NCI-H82 (cell line): ENCODE results near the gene PDGFRB.

ENCODE experiments used
- DNase-seq: peaks from one replicate; lab custom pipeline; 2025; lab: John Stamatoyannopoulos, UW

PDGFRB gene

GRCh38 chr5:150082374-150082773 lies 73.3 kb downstream of the PDGFRB start:
- DNase-seq, result no peak

- DNase-seq, result no peak
These were observed 73.9 kb downstream of the PDGFRB start for GRCh38 chr5:150081541-150082283.

- no peak for DNase-seq
These were observed 74.8 kb downstream of the PDGFRB start for GRCh38 chr5:150080696-150081435.

DNA sequence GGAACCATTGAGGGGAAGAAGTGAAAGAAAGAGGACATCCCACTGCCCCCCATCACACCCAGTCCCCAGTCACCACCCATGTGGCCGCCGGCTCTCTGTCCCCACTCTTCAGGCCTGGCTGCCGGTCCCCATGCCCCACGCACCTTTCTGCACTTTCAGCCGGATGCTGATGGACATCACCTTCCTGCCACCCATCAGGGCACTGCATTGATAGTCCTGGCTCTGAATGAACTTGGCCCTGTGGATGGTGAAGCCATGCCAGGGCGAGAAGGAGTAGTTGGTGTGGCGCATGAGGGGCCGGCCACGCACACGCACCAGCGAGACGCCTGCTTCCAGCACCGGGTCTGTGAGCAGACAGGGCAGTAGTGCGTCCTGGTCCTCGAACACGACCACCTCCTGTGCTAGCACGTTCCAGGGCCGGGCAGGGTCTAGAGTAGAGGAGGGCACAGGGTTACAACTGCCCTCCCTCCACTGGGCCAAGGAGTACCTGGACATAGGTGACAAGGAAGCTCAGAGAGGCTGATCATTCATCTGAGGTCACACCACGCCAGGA lies 75.7 kb downstream of the PDGFRB start:
- no peak for DNase-seq

DNA sequence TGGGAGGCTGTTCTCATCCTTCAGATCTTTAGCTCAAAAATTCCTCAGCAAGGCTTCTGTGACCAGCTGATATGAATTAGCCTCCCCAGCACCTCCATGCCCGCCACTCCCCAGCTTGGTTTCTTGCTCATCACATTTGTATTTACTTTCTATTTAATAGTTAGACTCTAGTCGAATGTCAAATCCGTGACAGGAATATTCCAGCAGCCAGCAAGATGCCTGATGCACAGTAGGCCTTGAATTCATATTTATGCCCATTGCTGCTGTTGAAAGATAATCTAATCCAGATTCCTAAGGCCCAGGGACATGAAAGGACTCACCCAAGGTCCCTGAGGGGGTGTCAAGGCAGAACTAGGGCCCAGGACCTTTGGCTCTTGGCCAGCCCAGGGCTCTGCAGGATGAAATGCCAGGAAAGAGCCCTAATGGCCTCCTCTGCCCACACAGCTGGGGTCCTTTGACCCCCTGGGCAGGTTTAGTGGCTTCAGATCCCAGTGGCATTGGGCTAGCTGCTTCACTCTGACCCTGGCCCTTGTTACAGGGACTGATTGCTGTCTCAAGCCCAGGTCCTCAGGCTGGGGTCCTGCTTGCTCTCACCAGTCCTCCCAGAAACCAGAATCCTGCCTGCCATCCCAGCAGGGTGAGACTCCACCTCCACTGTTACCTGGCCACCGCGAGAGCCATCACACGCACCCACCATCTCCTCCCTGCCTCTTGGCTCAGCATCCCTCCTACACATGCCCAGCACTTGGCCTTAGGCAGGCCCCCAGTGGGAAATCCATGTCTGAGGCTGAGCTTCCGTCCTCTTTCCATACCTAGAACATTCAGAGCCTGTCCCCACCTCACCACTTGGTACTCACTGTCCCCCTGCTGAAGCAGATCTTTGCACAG lies 76.6 kb downstream of the PDGFRB start:
- DNase-seq, result no peak

DNA sequence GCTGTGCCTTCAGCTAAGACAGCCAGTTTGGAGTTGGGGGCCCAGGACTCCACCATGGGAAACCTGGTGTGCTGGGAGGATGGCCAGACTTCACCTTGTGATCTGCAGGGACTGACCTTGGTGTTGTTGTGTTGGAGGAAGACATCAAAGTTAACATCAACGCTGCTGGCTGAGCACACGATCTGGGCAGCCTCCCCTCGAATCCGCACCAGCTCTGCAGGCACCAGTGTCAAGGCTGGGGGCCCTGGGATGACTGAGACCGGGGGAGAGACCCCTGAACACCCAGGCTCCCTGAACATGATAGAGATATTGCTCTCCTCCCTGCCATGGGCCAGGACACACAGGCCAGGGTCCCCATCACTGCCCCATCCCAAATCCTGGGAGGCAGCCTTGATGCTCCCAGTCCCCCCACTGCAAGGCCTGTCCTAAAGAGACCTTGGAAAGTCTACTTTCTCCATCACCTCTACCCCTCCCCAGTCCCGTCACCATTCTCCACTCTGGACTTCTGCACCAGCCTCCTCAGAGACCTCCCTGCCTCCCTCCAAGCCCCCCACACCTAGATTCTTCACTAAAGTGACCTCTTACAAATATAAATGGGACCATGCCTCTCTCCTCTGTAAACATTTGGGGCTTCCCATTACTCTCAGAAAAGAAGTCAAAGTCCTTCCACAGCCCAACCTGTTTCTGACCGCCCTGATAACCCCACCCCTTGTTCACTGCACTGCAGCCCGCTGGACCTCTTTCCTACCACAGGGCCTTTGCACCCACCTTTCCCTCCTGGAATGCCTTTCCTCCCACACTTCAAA lies 77.4 kb downstream of the PDGFRB start:
- no peak for DNase-seq

GRCh38 chr5:150077060-150077459 lies 78.6 kb downstream of the PDGFRB start:
- no peak for DNase-seq

DNA sequence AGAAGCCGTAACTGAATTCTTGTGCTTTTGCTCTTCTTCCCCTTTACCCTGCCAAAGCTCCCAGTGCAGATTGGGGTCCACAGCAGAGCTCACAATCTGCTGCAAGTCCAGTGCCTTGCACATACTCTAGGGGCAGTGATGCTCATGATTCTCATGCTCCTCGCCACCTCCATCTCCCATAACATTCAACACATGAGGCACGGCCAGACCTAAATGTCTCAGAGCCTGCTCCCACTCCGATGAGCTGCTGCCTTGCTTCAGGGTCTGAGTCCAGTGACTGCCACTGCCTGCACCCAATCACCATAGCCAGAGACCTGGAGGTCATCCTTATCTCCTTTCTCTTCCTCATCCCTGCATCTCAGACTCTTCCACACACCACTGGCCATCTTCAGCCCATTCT lies 79.8 kb downstream of the PDGFRB start:
- peak; percentile 6 for DNase-seq

GRCh38 chr5:150075233-150075632 lies 80.4 kb downstream of the PDGFRB start:
- DNase-seq, result no peak

DNA sequence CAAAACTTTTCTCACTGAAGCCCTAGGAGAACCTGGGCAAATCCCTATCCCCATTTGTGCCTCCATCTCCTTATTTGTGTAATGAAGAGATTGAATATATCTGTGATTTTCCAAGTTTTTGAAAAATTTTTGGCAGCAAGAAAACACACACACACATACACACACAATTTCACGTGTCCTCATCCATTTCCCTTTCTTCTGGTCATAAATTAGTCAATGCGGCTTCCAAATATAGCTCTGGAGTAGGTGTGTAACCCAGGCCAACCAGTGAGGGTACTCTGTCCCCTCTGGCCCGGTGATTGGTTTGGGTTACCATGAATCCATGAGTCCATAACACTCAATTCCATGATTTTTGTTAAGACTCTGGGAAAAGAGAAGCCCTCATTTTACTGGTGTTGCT lies 82.0 kb downstream of the PDGFRB start:
- no peak for DNase-seq

DNA sequence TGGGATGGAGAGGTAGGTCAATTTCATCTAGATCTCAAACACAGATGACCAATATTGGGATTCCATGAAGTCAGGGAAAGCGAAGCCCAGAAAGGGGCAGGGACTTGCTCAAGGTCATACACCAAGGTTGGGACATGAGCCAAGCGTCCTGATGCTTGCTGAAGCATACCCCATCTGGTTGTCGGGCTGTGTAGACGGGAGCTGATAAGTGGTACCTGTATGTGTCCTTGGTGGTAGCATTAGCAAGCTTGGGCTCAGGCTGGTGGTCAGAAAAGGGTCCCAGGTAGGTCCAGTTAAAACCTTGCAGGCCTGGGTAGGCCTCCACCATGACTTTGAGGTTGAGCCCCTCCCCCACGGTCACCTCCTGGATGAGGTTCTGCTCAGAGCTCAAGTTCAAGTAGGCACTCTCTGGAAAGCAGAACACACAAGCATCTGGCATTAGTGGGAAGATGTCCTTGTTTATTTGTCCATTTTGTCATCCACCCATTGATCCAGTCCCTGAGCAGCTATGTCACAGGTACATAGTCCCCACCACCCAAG lies 82.5 kb downstream of the PDGFRB start:
- no peak for DNase-seq

GRCh38 chr5:150070821-150071220 lies 84.8 kb downstream of the PDGFRB start:
- DNase-seq, result no peak

GRCh38 chr5:150069672-150070627 lies 85.7 kb downstream of the PDGFRB start:
- no peak for DNase-seq

DNA sequence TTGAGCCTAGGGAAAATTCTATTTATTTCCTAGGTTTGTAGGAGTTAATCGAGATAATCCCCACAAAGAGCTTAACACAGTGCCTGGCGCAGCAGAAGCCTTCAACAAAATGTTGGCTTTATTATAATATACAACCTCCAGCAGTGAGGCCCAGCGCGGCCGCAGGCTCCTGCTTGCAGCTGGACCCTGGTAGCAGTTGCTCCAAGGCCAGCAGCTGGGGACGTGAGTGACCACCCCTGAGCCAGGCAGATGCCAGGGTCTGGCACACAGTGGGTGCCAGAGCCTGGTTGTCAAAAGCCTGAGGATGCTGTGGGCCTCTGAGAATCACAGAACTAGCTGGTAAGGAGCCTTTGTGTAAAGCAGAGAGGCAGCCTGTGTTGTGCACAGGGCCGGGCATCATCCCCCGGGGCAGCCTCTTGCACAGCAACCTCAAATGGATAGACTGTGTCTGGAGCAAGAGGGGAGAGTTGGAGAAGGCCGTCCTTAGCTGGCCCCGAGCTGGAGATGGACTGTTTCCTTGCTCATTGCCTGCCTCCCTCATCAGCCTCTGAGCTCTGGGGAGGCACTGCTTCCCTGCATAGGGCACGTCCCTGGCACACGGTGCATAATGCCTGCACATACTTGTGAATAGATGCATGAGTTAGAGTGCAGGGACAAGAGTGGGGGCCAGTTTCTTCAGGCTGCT lies 86.5 kb downstream of the PDGFRB start:
- DNase-seq, result peak; percentile 18

- DNase-seq, result no peak
These were observed 87.2 kb downstream of the PDGFRB start for GRCh38 chr5:150068472-150068871.

DNA sequence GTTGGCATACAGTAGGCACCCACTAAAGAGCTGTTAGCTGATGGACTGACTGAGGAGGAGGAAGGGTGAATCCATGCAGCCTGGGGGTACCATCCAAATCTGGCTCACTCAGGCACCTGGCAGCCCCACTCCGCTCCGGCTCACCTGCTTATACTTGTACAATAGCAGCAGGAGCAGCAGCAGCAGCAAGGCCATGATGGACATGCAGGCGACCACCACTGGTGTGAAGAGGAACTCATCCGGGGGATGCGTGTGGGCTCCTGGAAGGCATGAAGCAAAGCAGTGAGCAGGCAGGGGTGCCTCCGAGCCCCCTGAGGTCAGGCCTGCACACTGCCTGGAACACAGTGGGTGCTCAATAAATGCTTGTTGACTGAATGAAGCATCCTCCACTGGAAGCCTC lies 87.6 kb downstream of the PDGFRB start:
- DNase-seq, result no peak

DNA sequence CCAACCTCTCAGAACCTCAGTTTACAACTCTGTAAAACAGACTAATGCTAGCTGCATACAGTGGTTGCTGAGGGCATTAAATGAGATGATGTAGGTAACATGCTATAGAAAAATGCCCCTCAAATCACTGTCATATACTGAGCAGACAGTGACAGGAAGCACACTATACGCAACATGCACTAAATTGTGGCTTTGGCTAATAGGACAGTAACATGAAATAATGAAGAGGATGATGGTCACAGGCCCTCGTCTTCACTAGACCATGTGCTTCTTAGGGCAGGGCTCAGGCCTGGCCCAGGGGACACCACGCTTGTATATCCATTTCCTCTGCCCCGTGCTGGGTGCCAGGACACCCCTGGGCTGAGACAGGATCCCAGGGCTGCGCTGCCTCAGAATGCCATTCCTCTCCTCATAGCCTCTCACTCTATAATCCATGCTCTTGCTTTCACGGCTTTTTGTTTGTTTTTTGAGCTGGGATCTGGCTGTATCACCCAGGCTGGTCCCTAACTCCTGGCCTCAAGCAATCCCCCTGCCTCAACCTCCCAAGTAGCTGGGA lies 88.2 kb downstream of the PDGFRB start:
- DNase-seq, result no peak

DNA sequence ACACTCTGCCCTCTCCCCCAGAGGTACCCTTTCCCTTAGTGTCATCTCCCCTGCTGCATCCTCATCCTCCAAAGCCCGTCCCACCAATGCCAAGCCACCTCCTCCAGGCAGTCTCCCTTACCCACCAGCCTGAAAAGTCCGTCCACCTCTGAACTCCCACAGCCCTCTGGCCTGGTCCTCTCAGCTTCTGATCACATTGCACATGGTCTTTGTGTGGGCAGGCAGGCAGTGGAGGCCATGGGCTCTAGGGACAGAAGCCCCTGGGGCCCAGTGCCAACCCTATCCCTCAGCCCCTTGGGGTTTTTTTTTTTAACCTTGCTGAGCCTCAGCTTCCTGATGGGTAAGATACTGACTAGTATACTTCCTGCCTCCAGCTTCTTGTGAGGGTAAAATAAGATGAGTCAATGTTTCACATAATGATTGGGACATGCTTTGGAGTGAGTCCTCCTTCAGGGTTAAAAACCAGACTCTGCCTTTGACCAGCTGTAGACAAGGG lies 88.7 kb downstream of the PDGFRB start:
- no peak for DNase-seq

DNA sequence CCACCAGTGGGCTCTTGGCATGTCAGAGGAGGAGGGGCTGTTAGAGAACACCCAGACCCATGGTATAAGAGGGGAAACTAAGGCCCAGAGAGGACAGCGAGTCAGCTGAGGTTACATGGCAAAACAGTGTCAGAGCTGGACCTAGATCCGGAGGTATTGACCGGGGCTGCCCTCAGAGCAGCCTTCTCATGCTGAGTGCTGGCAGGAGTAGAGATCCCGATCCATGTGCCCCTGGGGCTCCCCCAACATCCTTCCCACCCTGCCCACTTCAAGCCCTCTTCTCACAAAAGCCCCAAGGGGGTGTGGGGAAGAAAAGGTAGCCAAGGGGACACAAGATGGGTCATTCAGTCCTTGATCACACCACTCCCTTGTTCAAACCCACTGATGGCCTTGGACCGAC lies 89.2 kb downstream of the PDGFRB start:
- no peak for DNase-seq
